Breast epithelium (tissue), 3 donors: Measurements from ENCODE around the gene IMMP2L.

ENCODE experiments used
- POLR2AphosphoS5 ChIP-seq, 3 donors: sonication (generic); formaldehyde crosslinking; IDR thresholded peaks; one replicate each; pipeline ENCODE4 v1.6.1; 2017; ENCODE audit warnings: antibody characterized with exemption in 3 of 3
- TF ChIP-seq, protein P1 (sequence below), 3 donors: fragments of 450-650 bp; IDR thresholded peaks; one replicate each; pipeline ENCODE4 v1.5.1; 2016 to 2017; ENCODE audit warnings: antibody characterized with exemption in 3 of 3, mild to moderate bottlenecking in 3 of 3, moderate library complexity in 3 of 3

DNA sequence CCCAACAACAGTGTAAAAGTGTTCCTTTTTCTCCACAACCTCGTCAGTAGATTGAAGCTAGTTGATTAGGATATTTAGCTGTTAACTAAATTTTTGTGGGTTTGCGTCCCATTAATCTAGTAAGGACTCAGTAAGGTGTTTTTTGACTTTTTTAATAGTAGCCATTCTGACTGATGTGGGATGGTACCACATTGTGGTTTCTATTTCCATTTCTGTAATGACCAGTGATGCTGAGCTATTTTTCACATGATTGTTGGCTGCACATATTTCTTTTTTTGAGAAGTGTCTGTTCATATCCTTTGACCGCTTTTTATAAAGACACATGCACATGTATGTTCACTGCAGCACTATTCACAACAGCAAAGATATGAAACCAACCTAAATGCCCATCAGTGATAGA lies 476.9 kb downstream of the IMMP2L start:
- TF ChIP-seq, protein P1, sequence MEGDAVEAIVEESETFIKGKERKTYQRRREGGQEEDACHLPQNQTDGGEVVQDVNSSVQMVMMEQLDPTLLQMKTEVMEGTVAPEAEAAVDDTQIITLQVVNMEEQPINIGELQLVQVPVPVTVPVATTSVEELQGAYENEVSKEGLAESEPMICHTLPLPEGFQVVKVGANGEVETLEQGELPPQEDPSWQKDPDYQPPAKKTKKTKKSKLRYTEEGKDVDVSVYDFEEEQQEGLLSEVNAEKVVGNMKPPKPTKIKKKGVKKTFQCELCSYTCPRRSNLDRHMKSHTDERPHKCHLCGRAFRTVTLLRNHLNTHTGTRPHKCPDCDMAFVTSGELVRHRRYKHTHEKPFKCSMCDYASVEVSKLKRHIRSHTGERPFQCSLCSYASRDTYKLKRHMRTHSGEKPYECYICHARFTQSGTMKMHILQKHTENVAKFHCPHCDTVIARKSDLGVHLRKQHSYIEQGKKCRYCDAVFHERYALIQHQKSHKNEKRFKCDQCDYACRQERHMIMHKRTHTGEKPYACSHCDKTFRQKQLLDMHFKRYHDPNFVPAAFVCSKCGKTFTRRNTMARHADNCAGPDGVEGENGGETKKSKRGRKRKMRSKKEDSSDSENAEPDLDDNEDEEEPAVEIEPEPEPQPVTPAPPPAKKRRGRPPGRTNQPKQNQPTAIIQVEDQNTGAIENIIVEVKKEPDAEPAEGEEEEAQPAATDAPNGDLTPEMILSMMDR (IDR thresholded peaks at IDR 0.05), result no peak
- no peak for TF ChIP-seq POLR2AphosphoS5 (IDR thresholded peaks at IDR 0.05)
